Activated CD4-positive, alpha-beta T cell treated with anti-CD3 and anti-CD28 coated beads for 24 hours (primary cell): ENCODE data around the gene GPS1.
A peak's percentile ranks its signal among the peaks of the same experiment; 100 is the strongest.

ENCODE experiments used
- DNase-seq, 2 donors: peaks; one replicate each; pipeline ENCODE4 v3.0.0-alpha.2; 2020; ENCODE audit warnings: low read depth in 2 of 2

GPS1 gene

DNA sequence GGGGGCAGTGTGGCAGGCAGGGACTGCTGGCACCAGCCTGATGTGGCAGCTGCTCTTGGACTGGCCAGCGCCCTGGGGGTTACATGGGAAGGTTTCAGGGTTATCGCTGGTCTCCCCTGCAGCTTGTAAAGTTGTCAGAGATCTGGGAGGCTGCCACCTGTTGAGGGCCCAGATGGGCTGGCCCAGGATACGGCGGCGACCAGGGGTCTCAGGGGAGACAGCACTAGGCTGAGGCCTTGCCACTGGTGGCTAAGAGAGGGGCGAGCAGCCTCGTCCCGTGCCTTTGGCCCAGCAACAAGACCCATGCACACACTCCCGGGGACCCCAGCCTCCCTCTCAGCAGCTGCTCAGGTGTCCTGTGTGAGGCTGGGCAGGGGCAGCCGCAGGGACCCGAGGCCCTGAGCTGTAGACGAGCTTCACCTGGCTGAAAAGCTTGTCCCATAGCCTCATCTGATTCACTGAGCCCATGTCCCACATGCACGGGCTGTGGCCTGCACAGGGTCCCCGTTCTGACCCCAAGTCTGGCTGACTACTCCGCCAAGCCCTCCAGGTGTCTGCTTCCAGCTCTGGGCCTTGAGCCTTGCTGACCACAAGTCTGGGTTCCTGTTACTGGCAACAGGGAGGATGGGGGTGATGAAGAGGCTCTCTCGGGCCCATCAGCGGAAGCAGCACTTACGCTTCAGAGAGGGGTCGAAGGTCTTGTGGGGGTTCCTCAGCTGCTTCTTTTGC lies 7.7 kb downstream of the GPS1 start:
- no peak for DNase-seq

DNA sequence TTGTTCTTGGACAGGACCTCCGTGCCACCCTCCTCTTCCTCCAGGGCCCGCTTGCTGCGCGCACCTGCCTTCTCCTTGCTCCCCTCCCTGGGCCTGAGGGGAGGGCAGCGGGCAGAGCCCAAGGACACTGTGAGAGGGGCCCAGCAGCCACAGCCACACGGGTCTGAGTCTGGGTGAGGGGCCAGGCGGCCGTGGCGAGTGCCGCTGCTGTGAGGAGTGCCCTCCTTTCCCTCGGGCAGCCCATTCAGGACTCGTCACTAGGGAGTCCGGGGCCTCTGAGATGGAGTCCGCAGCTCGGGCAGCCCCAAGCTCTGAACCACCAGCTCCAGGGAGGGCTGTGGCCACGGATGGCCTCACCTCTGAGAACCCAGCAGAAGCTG lies 8.3 kb downstream of the GPS1 start:
- no peak for DNase-seq

DNA sequence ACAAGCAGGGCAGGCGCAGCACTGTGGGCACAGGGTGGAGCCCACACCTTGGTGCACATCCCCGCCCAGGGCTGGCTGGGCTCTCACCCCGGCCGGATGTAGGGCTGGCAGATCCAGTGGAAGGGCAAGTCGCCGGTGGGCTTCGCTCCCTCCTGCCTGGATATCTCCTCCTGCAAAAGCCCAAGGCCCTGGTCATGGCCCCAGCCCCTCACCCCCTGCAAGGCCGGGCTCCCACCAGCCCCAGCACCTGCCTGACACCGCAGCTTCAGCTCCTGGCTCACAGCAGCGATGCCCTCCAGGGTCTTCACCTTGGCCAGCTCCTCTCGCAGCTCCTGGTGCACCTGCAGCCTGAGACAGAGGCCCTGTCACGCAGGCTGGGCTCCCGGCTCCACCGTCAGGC lies 8.9 kb downstream of the GPS1 start:
- DNase-seq, result no peak

DNA sequence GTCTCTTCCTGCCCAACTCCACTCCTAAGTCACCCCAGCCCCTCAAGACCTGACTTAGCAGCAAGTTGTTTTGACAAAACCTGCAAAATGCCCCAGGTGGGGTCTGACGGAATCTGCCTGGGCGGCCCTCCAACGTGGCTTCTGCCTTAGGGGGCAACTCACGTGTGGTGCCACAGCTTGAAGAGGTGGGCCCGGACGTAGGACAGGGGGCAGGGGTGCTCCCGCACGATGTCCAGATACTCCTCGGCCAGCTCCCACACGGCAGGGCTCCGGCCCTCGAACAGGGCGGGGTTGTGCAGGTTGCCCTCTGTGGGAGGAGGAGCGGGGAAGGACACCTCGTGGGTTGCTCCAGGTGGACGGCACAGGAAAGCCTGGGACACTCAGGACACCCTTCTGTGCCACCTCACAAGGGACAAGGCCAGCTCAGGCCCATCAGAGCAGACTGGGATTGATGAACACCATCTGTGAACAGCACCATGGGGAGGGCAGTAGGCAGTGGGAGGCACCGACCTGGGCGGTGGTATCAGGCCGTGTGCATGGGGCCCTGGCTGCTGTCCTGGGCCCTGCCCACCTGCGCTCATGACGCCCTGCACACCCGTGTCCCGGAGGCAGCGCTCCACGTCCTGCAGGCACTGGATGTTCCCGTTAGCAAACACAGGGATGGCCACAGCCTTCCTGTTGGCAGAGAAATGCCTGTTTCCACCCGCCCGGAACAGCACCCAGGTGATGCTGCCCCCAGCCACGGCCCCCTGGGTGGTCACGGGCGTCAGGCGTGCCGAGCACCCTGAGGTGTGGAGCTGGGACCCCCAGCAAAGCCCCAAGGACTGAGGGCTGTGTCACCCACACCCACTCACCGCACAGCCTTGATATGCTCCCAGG lies 9.6 kb downstream of the GPS1 start:
- no peak for DNase-seq

DNA sequence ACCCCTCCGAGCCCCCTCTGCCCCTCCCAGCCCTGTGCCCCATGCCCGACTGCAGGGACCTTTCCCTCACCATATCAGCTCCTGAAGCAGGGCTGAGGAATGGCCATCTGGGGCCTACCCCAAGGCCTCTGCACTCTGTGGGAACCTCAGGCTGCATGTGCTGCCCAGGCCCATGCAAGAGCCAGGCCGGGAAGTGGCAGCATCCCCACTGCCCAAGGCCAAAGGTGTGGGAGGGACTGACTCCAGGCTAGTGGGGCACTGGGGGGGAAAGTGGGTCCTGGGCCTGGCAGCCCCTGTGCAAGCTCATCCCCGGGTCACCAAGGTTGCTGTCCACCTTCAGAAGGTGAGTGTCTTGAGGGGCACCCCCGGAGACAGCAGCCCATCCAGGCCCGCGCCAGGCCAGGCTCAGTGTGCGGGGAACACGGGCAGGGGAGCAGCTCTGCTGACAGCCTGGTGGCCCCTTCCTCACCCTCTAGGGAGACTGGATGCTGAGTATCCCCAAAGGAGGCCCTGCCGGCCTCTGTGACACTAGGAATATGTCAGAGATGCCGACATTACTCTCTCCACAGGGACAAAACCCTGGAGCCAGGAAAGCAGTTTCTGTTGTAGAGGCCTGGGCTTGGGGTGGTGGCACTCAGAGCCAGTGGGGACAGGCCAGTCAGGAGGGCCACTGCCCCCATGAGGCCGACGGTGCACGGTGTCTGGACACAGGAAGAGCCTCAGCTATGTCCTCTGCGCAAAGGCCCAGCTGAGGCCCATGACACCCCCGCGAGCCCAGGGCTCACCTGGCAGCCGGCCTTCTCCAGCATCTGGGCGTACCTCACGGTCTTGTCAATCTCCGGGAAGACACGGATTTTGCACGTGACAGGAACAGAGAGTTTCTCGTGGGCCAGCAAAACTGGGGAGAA lies 10.6 kb downstream of the GPS1 start:
- no peak for DNase-seq

DNA sequence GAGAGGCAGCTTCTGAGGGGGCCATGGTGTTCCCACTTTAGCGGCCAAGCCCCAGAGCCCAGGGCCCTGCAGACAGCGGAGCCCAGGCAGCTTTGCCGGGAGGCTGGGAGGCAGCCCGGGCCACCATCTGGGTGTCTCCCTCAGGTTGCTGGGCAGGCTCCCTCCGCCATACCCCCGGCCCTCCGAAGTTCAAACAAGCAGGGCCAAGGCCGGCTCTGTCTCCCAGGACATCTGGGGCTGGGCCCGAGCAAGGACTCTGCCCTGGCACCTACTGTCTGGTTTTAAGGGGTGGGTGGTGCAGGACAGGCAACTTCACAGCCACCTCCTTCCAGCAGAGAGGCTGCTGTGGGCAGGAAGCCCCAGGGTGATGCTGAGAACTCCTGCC lies 11.3 kb downstream of the GPS1 start:
- no peak for DNase-seq

DNA sequence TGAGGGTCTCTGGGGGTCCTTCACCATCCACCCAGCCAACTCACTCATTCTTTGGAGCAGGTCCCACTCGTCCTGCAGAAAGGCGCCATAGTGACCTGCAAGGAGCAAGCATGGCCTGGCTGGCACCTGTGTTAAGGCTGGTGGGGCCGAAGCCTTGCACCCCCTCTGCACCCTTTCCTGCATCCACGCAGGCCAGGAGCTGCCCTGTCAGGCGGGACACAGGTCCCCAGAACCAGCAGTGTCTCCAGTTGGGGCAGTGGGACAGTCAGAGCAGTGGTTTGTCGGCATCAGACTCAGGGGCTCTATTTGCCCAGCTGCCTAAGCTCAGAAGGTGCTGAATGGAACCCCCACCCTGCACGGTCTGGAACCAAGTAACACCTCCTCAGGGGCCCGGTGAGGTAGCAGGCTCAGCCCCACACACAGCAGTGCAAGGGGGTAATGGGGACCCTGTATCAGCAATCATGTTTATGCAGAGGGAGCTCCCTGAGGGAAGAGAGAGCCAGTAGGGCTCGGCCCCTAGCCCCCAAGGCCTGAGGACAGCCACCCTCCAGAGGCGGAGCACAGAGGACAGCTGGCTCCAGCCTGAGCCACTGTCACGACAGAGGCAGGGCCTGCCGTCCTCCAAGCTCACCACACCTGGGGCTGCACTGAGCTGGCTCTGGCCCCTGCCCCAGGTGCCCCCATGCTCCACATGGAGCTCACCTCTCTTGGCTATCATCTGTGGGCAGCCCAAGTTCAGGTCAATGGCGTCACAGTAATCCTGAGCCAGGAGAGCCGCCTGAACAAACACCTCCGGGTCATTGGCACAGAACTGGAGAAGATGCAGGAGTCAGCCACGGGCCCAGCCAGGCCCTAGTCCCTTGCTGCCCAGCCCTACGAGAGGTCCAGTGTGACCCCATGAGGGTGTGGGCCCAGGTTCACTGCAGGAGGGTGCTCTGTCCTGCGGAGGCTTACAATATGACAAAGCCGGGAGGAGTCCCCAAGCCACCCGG lies 12.0 kb downstream of the GPS1 start:
- no peak for DNase-seq

DNA sequence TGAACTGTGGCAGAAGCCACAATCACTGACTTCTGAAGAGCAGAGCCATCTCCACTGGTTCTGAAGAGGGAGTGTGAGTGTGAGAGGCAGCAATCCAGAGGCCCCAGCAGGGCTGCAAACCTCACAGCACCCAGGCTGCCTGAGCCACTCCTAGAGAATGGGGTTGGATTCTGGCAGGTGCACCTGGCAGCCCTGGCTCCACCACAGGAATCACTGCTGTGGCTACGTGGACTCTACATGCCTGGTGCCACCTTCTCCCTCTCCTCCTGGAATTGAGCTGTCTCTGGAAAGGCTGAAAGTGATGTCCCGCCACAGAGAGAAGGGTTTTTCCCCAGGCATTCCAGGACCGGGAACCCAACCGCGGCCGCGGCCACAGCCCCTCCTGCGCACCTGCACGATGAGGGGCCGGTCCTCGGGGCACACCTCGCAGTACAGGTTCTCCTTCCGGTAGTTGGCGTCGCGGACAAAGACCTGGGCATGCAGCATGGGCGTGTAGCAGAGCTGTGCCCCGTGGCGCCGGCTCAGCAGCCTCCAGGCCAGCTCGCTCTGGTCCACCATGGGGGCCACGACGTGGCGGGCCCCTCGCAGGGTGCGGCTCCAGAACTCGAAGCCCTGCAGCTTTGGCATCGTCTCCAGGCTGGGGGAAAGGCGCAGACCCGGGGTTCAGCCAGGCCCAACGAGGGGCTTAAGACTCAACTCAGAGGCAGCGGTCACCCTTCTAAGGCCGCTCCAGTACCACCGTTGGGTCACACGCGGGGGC lies 12.9 kb downstream of the GPS1 start:
- no peak for DNase-seq

DNA sequence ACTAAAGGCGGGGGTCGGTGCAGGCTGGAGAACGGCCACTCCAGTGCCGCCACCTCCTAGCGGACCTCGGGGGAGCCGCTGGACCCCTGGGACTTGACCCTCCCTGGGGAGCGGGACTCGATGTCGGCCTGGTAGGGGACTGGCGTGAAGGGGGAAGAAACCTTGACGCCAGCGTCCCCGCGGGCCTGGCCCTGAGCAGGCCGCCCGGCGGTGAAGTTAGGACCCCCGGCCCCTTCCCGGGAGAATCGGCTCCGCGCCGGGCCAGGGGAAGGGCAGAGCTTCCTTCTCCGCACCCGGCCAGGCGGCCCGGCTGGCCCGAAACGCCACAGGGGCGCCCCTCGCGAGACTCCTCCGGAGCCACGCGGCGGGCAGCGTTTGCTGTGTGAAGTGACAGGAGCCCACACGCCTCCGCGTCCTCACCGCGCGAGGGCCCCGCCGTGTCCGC lies 13.5 kb downstream of the GPS1 start:
- no peak for DNase-seq

DNA sequence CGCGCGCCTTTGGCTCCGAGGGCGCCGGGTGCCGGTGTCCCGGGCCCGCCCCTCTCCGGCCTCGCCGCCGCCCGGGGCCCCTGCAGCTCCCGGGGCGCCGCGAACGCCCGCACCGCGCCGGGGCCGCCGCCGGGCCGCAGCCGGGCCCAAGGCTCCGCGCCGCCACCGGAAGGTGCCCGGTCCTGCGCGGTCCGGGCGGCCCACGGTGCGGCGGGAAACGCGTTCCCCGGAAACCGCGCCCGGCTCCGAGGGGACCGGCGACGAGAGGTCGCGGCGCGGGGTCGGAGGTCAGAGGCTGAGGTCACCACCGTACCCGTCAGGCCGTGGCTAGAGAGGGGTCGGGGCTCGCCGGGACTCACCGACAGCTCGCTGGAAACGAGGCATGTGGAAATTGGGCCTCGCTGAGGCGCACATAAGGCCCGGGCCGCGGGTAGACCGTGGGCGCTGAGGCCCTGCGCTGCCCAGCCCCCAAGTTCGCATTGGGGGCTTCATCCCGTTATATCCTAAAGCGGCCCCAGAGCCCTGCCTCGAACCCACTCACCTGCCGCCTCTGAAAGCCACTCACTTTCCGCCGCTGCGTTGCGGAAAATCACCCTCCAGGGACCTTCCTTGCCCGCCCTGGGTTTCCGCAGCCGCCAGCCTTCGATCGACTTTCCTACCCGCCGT lies 14.1 kb downstream of the GPS1 start, which contains the start of gene DUS1L:
TSS of gene DUS1L (minus strand) at position 167 of the 666 bp plus-strand sequence. CDS start 745 bp downstream, outside the sequence.
- peak; percentile 57 to 58 for DNase-seq

DNA sequence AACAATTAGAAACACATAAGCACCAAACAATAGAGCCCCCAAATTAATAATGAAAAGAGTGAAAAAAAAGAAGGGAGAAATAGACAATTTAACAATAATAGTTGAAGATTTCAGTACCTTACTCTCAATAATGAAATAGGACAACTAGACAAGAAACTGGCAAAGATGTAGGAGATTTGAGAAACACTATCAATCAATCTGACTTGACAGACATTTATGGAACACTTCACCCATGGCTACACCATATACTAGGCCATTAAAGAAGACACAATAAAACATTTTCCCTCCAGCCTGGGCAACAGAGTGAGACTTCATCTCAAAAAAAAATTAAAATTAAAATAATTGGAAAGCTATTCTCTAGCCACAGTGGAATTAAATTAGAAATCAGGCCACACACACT lies 18.9 kb downstream of the GPS1 start:
- no peak for DNase-seq

DNA sequence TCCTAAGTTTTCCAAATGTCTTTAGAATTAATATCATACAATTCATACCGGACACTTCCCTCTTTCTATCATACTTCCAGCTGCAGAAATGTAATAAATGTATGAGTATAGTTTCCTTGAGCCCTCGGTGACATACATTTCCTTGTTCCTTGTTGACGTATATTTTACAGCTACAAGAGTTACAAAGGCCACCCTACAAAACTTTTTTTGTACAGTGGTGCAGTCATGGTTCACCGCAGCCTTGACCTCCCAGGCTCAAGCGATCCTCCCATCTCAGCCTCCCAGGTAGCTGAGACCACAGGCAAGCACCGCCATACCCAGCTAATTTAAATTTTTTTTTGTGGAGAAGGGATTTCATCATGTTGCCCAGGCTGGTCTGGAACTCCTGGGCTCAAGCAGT lies 21.1 kb downstream of the GPS1 start:
- no peak for DNase-seq

DNA sequence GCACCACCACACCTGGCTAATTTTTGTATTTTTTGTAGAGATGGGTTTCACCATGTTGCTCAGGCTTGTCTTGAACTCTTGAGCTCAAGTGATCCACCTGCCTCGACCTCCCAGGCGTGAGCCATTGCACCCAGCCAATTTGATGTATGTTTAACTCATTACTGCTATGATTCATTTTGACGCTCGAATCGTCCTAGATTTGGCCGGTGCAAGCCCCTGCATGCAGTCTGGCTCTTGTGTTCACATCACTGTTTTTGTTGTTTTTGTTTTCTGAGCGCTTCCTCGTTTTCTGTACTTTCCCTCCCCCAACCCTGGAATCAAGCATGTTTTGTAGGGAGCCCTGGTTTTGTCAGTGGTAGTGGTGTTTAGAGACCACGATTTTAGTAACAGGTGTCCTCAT lies 21.7 kb downstream of the GPS1 start:
- DNase-seq, result no peak

DNA sequence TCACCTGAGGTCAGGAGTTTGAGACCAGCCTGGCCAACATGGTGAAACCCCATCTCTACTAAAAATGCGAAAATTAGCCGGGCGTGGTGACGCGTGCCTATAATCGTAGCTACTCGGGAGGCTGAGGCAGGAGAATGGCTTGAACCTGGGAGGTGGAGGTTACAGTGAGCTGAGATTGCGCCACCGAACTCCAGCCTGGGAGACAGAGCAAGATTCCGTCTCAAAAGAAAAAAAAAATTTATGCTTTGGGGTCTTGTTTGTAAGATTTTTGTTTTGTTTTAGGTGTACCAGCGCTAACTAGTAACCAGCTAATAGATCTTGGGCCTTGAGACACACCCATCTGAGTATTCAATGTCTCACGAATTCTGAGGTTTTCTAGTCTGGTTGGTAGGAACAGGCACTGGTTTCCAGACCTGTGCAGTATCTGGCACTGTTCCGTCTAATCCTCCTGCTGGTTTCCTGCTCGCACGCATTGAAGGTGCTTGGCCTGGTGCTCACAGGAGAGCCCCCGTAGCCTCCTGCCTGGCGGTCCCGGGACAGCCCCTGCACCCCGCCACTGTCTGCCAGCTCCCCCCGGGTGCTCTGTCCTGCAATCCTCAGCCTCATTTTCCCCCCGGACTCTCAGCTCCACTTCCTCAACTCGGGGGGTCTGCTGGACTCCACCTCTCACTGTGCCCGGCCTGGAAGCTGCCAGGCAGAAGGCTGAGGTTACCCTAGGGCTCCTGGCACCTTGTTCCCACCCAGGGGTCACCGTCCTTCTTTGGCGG lies 24.5 kb downstream of the GPS1 start:
- DNase-seq, result no peak

DNA sequence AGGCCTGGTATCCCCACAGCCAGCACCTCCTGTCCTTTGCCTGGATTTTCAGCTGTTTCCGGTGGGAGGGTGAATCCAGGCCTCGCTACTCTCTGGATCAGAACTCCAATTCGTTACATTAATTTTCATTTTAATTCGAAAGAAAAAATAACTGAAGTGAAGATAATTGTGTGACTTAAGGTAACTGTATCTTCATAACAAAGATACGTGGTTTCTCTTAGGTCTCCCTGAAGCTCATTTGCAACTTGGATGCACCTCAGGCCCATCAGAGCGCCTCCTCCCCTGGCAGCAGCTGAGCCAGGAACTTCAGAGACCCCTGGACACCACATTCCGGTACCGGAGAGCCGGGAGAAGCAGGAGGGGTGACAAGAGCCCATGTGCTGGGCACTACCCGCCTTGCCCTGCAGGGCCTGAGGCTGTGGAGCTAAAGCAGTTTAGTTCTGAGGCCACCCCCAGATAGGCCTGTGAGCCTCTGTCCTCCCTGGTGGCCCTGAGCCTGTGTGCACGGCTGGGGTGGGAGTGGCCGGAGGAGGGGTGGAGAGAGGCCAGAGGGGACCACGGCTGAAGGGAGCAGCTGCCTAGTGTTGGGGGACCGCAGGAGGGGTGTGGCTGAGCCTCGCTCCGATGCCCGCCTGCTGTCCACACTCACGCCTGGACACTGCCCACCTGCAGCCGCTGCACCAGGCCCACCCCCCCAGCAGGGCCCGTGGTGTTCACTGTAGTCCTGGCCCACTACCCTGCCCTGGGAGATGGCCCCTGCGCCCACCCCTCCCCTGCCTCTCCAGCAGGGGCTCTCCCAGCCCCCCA lies 25.3 kb downstream of the GPS1 start:
- DNase-seq, result no peak

DNA sequence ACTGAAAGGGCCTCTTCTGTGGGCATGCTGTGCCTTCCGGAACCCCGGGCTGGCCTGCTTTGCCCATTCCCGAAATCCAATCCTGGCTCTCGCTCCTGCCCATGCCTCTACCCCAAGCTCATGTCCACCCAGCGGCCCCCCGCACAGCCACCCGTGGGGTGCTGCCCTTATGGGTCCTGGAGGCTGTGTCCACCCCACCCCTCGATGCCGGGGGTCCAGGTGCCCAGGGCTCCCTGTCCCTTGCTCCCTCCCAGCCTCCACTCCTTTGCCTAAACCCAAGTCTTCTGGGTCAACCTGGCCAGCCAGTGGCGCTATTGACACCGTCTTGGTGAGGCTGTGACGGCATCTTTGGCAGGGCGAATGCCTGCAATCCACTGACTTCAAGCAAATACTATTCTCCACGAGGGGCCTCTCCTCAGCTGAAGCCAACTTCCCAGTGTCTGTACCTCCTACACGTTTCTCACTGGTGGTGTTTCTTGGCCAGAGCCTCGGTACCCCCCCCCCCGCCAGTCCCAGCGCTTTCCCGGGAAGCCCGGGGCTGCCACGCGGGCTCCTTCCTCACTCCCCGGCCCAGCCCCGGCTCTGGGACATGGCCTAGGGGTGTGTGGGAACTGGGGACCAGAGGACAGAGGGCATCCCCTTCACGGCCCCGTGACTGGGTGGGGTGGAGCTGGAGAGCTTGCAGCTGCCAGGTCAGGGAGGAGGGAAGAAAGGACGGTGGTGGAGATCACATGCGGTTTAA lies 26.1 kb downstream of the GPS1 start:
- DNase-seq, result no peak

DNA sequence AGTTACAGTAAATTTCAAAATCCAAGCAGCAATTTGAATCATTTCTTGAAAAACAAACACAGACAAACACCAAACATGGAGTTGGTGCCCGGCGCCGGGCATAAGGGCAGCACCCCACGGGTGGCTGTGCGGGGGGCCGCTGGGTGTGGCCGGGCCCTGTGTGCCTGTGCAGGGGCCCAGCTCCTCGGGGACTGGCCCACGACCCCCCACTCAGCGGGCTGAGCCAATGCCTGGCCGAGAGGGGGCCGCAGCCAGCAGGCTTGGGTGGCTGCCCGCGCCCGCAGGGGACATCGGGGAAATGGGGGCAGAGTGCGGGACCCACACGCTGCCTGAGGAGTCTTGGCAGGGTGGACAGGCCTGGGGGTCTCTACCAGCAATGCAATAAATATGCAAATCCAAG lies 26.7 kb downstream of the GPS1 start:
- DNase-seq, result no peak
